Chondrocyte (in vitro differentiated cells): ENCODE measurements around the gene APEX1. TPM values are rescaled to one million over a fixed set of nuclear protein-coding genes. Genes with fewer than 3 reads are reported as not detected.
A peak's percentile ranks its signal among the peaks of the same experiment; 100 is the strongest.

Experiments
- DNase-seq: peaks from one replicate; pipeline ENCODE4 v3.0.0; 2021; ENCODE audit warnings: mixed read lengths, low spot score
- H3K27ac Mint-ChIP-seq: one replicate; pipeline ENCODE4 v1.8.0; 2021; ENCODE audit warnings: mild to moderate bottlenecking, moderate library complexity, mixed read lengths; ENCODE audit not compliant: unreplicated experiment
- H3K27me3 Mint-ChIP-seq: 2 replicates; pipeline ENCODE4 v1.8.0; 2021; ENCODE audit warnings: low read depth, mixed read lengths
- H3K36me3 Mint-ChIP-seq: 2 replicates; pipeline ENCODE4 v1.8.0; 2021; ENCODE audit warnings: low read depth, mixed read lengths
- H3K4me1 Mint-ChIP-seq: 2 replicates; pipeline ENCODE4 v1.8.0; 2021; ENCODE audit warnings: low read depth, mild to moderate bottlenecking, mixed read lengths
- H3K4me3 Mint-ChIP-seq: one replicate; pipeline ENCODE4 v1.8.0; 2021; ENCODE audit warnings: mild to moderate bottlenecking, moderate library complexity, mixed read lengths; ENCODE audit not compliant: unreplicated experiment
- H3K9me3 Mint-ChIP-seq: 2 replicates; pipeline ENCODE4 v1.8.0; 2021; ENCODE audit warnings: low read depth, mixed read lengths
- CTCF ChIP-seq: fragments of 200-600 bp; sonication (generic); IDR thresholded peaks from 2 replicates; pipeline ENCODE4 v1.5.0; 2021; ENCODE audit warnings: antibody characterized with exemption, mild to moderate bottlenecking, moderate library complexity
- total RNA-seq: library from RNA; stranded (reverse); gene quantifications from 3 replicates; pipeline ENCODE4 v1.2.1, GENCODE V29; 2021

Gene APEX1
- total RNA-seq, 1 donor from 2014 or later, result 141 TPM

- no peak overlapping the region for H3K4me3 Mint-ChIP-seq
Observed at GRCh38 chr14:20419419-20419818, 35.6 kb upstream of the APEX1 start.

GRCh38 chr14:20421267-20421666 lies 33.8 kb upstream of the APEX1 start:
- Mint-ChIP-seq H3K4me3 (no peak overlapping the region), H3K27me3 (no peaks in the 10 kb centered on the region), H3K27ac (no peak overlapping the region), H3K9me3 (no peaks in the 10 kb centered on the region), H3K36me3 (no peaks in the 10 kb centered on the region), H3K4me1 (no peaks in the 10 kb centered on the region)
- no peak for TF ChIP-seq CTCF
- DNase-seq, result no peak

More at GRCh38 chr14:20419419-20419818, 35.6 kb upstream of the APEX1 start:
- Mint-ChIP-seq H3K27me3 (no peaks in the 10 kb centered on the region), H3K27ac (no peak overlapping the region), H3K9me3 (no peaks in the 10 kb centered on the region), H3K4me1 (no peaks in the 10 kb centered on the region), H3K36me3 (no peaks in the 10 kb centered on the region)
- no peak for DNase-seq
- no peak for TF ChIP-seq CTCF

- Mint-ChIP-seq H3K27me3 (no peaks in the 10 kb centered on the region), H3K4me3 (no peak overlapping the region), H3K27ac (no peak overlapping the region), H3K4me1 (peaks cover 7% of the 10 kb centered on the region), H3K9me3 (no peaks in the 10 kb centered on the region), H3K36me3 (no peaks in the 10 kb centered on the region)
- no peak for DNase-seq
- no peak for TF ChIP-seq CTCF
Observed at GRCh38 chr14:20422886-20423285, 32.1 kb upstream of the APEX1 start.

- H3K27me3 Mint-ChIP-seq, result no peaks in the 10 kb centered on the region
- no peak overlapping the region for H3K27ac Mint-ChIP-seq
- H3K36me3 Mint-ChIP-seq, result no peaks in the 10 kb centered on the region
- no peaks in the 10 kb centered on the region for H3K9me3 Mint-ChIP-seq
- peaks cover 7% of the 10 kb centered on the region for H3K4me1 Mint-ChIP-seq
- H3K4me3 Mint-ChIP-seq, result no peak overlapping the region
- DNase-seq, result no peak
- no peak for TF ChIP-seq CTCF
Observed at GRCh38 chr14:20424851-20425250, 30.2 kb upstream of the APEX1 start.

- Mint-ChIP-seq H3K4me3 (no peak overlapping the region), H3K27ac (peak overlapping the region; percentile 24), H3K9me3 (no peaks in the 10 kb centered on the region), H3K27me3 (no peaks in the 10 kb centered on the region), H3K36me3 (no peaks in the 10 kb centered on the region), H3K4me1 (peaks cover 7% of the 10 kb centered on the region)
- DNase-seq, result no peak
- TF ChIP-seq CTCF, result no peak
Observed at GRCh38 chr14:20427231-20428009, 27.6 kb upstream of the APEX1 start.
